ENCODE measurements around the gene SEMA3B.

The SEMA3B gene

DNA sequence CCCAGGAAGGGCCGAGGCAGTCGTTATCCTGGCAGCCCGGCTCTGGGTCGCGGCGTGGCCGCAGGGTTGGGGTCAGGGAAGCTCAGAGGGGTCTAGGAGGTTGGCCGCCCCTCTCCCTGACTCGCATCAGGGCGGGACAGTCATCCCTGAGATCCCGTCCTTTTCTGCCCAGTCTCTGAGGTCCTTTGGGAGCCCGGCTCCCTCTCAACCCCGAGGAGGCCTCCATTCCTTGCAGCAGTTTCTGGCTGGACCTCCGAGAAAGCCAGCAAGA, 53.1 kb downstream of the SEMA3B start:
- Histone ChIP-seq H3K9me3 (ENCODE audit: control insufficient read depth, low read length) (no peaks in the 10 kb centered on the region), H3K36me3 (ENCODE audit: control insufficient read depth, insufficient read depth, low read length) (no peaks in the 10 kb centered on the region), H3K4me3 (ENCODE audit: insufficient read depth, low read depth, low read length, poor library complexity, severe bottlenecking) (peak overlapping the region; percentile 93), H3K27ac (ENCODE audit: insufficient read depth, low read length, poor library complexity, severe bottlenecking) (peak overlapping the region; percentile 84), H3K4me1 (ENCODE audit: control insufficient read depth, insufficient read depth, low read length, poor library complexity, severe bottlenecking) (peaks cover 35% of the 10 kb centered on the region), H3K27me3 (replicated peaks; ENCODE audit: control insufficient read depth, insufficient read depth, low read length, poor library complexity, severe bottlenecking) (no peaks in the 10 kb centered on the region)
- DNase-seq, result no peak

DNA sequence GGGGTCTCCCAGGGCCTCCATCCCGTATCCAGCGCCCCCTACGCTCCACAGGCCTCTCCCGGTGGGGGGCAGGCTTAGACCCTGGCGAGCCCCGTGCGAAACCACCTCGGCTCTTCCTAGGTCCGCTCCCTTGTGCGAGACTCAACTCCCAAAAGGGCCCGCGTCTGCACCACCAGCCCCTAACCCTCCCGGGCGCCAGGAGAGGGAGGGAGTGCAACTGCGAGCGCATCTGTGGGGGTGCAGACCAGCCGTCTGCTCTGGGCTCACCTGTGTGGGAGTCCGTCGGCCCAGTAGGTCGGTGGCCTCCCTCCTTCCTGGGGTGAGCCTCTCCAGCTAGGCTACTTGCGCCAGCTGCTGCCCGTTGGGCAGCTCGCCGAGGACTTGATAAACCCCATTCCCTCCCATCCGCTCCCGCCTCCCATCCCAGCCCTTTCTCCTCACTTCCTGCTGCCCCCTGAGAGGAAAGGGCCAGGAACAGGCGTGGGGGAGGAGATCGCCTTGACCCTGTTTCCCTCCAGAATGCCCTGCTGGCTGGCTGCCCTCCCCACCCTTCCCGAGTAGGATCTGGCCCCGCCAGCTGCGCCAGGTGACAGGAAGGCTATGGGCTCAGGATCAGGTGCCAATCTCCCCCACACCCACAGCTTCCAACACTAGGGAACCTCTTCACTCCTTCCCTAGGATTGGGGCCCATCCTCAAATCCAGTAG, 53.6 kb downstream of the SEMA3B start, which contains the start of gene HYAL2:
TSS of gene HYAL2 (minus strand) at position 360 of the 706 bp plus-strand sequence. CDS start 2,256 bp downstream, outside the sequence.
- Histone ChIP-seq H3K36me3 (ENCODE audit: control insufficient read depth, insufficient read depth, low read length) (no peaks in the 10 kb centered on the region), H3K4me3 (ENCODE audit: insufficient read depth, low read depth, low read length, poor library complexity, severe bottlenecking) (peak within 1 kb of the TSS; percentile 93), H3K4me1 (ENCODE audit: control insufficient read depth, insufficient read depth, low read length, poor library complexity, severe bottlenecking) (peaks cover 35% of the 10 kb centered on the region), H3K27me3 (replicated peaks; ENCODE audit: control insufficient read depth, insufficient read depth, low read length, poor library complexity, severe bottlenecking) (no peaks in the 10 kb centered on the region), H3K9me3 (ENCODE audit: control insufficient read depth, low read length) (no peaks in the 10 kb centered on the region), H3K27ac (ENCODE audit: insufficient read depth, low read length, poor library complexity, severe bottlenecking) (peak within 1 kb of the TSS; percentile 84)
- DNase-seq, result no peak

DNA sequence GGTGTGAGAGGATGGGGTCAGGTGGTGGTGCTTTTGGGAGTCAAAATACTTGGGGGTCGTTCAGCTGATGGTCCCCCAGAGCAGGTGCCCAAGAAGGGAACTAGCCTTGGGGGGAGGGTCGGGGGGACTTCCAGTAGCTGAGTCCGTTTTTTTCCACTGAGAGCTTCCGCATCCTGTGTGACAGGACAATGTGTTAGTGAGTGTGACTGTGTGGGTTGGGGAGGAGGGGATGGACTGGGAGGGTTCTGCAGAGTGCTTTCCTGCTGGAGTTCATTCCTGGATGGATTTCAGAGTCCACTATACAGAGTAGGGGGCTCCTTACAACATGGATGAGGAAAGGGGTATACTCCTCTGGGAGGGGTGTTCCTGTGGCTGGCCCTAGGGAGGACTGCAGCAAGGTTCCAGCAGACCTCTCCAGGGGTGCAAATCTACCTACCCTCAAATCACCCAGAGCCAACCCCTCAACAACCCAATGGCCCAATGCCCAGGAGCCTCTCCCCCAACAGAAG, 54.2 kb downstream of the SEMA3B start:
- Histone ChIP-seq H3K36me3 (ENCODE audit: control insufficient read depth, insufficient read depth, low read length) (no peaks in the 10 kb centered on the region), H3K27me3 (replicated peaks; ENCODE audit: control insufficient read depth, insufficient read depth, low read length, poor library complexity, severe bottlenecking) (no peaks in the 10 kb centered on the region), H3K9me3 (ENCODE audit: control insufficient read depth, low read length) (no peaks in the 10 kb centered on the region), H3K4me1 (ENCODE audit: control insufficient read depth, insufficient read depth, low read length, poor library complexity, severe bottlenecking) (peaks cover 36% of the 10 kb centered on the region), H3K4me3 (ENCODE audit: insufficient read depth, low read depth, low read length, poor library complexity, severe bottlenecking) (no peak overlapping the region), H3K27ac (ENCODE audit: insufficient read depth, low read length, poor library complexity, severe bottlenecking) (no peak overlapping the region)
- DNase-seq, result no peak

DNA sequence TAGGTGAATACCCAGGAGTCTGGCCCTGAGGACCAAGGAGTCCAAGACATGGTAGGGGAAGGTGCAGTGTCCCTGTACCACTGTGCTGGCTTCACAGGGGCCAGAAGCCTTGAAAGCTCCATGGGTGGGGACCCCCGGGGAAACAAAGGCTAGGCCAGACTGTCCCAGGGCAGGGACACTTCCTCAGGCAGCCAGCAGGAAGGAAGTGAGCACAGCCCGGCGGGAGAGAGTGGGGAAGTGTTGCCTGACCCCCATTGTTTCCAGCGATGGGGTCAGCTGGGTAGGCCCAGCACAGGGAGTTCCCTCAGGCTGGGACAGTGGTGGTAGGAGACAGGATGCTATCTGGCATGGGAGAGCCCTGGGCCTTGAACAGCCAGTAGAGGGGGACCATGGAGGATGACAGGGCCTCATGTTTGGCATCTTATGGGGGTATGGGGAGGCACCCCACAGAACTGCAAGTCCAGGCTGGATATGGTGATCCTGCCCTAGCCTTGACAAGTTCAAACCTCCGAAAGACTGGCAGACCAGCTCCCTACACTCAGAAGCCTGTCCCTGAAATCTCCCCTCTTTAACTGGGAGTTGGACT, 54.8 kb downstream of the SEMA3B start:
- Histone ChIP-seq H3K27me3 (replicated peaks; ENCODE audit: control insufficient read depth, insufficient read depth, low read length, poor library complexity, severe bottlenecking) (no peaks in the 10 kb centered on the region), H3K9me3 (ENCODE audit: control insufficient read depth, low read length) (no peaks in the 10 kb centered on the region), H3K27ac (ENCODE audit: insufficient read depth, low read length, poor library complexity, severe bottlenecking) (no peak overlapping the region), H3K4me1 (ENCODE audit: control insufficient read depth, insufficient read depth, low read length, poor library complexity, severe bottlenecking) (peaks cover 40% of the 10 kb centered on the region), H3K36me3 (ENCODE audit: control insufficient read depth, insufficient read depth, low read length) (no peaks in the 10 kb centered on the region), H3K4me3 (ENCODE audit: insufficient read depth, low read depth, low read length, poor library complexity, severe bottlenecking) (no peak overlapping the region)
- no peak for DNase-seq

DNA sequence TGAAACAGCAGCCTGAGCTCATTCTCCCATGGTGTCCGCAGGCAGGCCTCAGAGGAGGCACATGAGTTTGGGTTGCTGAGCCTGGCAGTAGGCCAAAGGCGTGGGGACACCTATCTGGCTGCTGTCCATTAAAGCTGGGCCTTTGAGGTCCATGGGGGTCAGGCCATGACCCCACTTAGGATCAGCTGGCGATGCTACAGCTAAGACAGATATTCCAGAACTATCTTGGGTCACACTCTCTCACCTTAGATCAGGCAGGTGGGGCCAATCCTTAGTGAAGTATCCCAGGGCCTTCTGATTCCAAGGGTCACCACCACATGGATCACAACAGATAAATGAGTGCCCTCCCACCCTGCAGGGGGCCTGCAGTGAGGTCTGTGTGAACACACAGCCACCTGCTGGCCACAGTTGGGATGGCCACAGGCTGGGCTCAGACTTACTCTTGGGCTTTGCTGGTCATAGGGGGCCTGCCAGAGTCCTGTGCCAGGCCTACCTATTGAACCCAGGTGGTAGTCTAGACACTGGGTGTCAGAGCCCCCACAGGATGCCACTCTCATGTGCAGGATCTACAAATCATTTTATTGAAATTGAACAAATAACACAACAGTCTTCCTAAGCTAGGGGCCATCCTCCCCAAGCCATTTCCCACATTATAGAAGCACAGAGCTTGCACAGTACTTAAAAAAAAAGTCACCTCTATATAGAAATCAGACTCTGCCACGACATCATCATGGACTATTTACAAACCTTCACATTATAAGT, 55.6 kb downstream of the SEMA3B start:
- no peak overlapping the region for H3K27ac ChIP-seq (ENCODE audit: insufficient read depth, low read length, poor library complexity, severe bottlenecking)
- no peaks in the 10 kb centered on the region for H3K27me3 ChIP-seq (replicated peaks; ENCODE audit: control insufficient read depth, insufficient read depth, low read length, poor library complexity, severe bottlenecking)
- H3K9me3 ChIP-seq (ENCODE audit: control insufficient read depth, low read length), result no peaks in the 10 kb centered on the region
- H3K36me3 ChIP-seq (ENCODE audit: control insufficient read depth, insufficient read depth, low read length), result no peaks in the 10 kb centered on the region
- DNase-seq, result peak in 2 of 3 donors; percentile 34 to 39
- H3K4me3 ChIP-seq (ENCODE audit: insufficient read depth, low read depth, low read length, poor library complexity, severe bottlenecking), result no peak overlapping the region
- H3K4me1 ChIP-seq (ENCODE audit: control insufficient read depth, insufficient read depth, low read length, poor library complexity, severe bottlenecking), result peaks cover 38% of the 10 kb centered on the region

DNA sequence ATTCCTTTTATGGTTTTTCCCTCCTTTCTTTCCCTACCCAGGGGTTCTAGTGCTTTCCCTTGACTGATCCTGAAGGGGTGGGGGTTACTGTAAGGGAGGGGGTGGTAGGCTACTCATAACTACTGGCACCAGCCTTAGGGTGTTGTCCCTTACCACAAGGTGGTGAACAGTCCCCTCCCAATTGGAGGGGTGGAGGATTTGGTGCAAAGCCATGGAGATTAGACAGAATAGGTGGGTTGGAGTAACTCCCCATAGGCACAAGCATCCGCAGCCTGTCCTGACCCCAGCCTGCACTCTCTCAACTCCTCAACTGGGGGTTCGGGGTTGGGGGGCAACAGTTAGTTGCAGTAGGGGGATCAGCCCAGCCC, 56.1 kb downstream of the SEMA3B start:
- no peaks in the 10 kb centered on the region for H3K27me3 ChIP-seq (replicated peaks; ENCODE audit: control insufficient read depth, insufficient read depth, low read length, poor library complexity, severe bottlenecking)
- H3K4me3 ChIP-seq (ENCODE audit: insufficient read depth, low read depth, low read length, poor library complexity, severe bottlenecking), result no peak overlapping the region
- peaks cover 2% of the 10 kb centered on the region for H3K36me3 ChIP-seq (ENCODE audit: control insufficient read depth, insufficient read depth, low read length)
- no peak for DNase-seq
- no peak overlapping the region for H3K27ac ChIP-seq (ENCODE audit: insufficient read depth, low read length, poor library complexity, severe bottlenecking)
- peaks cover 34% of the 10 kb centered on the region for H3K4me1 ChIP-seq (ENCODE audit: control insufficient read depth, insufficient read depth, low read length, poor library complexity, severe bottlenecking)
- no peaks in the 10 kb centered on the region for H3K9me3 ChIP-seq (ENCODE audit: control insufficient read depth, low read length)

DNA sequence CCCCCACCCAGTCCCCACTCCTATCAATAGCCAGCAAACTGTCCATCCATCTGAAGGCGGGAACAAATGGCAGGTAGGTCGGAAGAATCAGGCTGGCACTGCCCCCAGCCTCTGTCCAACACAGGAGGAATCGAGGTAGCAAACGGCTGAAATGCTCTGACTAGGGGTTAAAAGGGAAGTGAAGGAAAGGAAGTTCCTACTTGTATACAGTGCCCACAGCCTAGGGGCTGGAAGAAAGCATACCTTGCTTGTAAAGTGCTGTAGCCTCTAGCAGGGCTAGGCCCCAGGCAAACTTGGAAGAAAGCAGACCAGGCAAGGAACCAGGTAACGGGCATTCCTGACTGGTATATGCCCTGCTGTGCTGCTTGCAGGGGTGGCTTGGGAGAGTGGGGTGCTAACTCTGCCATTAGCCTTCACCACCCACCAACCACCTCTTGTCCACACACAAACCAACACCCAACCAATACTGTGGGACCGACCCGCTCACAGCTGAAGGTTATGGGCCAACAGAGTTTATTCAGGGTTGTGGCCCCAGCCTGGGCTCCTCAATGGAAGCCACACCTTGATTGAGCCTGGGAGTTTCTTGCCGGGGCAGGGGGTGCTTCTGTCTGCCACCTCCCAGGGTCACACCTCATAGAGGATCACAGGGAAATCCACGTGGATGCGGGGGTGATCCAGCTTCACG, 56.7 kb downstream of the SEMA3B start:
- Histone ChIP-seq H3K27me3 (replicated peaks; ENCODE audit: control insufficient read depth, insufficient read depth, low read length, poor library complexity, severe bottlenecking) (no peaks in the 10 kb centered on the region), H3K27ac (ENCODE audit: insufficient read depth, low read length, poor library complexity, severe bottlenecking) (no peak overlapping the region), H3K36me3 (ENCODE audit: control insufficient read depth, insufficient read depth, low read length) (peaks cover 8% of the 10 kb centered on the region), H3K4me1 (ENCODE audit: control insufficient read depth, insufficient read depth, low read length, poor library complexity, severe bottlenecking) (peaks cover 28% of the 10 kb centered on the region), H3K9me3 (ENCODE audit: control insufficient read depth, low read length) (no peaks in the 10 kb centered on the region), H3K4me3 (ENCODE audit: insufficient read depth, low read depth, low read length, poor library complexity, severe bottlenecking) (no peak overlapping the region)
- DNase-seq, result no peak

DNA sequence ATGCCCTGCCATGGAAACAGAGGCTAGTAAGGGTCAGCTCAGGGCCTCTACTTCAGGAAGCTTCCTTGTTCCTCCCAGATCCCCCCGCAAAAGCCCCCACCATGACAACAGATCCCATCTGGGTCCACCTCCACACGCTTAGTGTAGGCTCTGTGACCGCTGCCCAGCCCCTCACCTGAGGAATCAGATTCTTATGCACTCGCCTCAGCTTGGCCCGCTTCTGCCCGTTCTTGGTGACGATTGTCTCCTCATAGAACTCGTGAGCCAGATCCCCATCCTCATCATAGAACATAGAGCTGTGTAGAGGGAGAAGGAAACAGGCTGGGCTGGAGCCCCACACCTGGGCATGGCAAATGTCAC, 57.2 kb downstream of the SEMA3B start:
- Histone ChIP-seq H3K4me3 (ENCODE audit: insufficient read depth, low read depth, low read length, poor library complexity, severe bottlenecking) (no peak overlapping the region), H3K9me3 (ENCODE audit: control insufficient read depth, low read length) (no peaks in the 10 kb centered on the region), H3K4me1 (ENCODE audit: control insufficient read depth, insufficient read depth, low read length, poor library complexity, severe bottlenecking) (peaks cover 24% of the 10 kb centered on the region), H3K27me3 (replicated peaks; ENCODE audit: control insufficient read depth, insufficient read depth, low read length, poor library complexity, severe bottlenecking) (no peaks in the 10 kb centered on the region), H3K27ac (ENCODE audit: insufficient read depth, low read length, poor library complexity, severe bottlenecking) (no peak overlapping the region), H3K36me3 (ENCODE audit: control insufficient read depth, insufficient read depth, low read length) (peaks cover 13% of the 10 kb centered on the region)
- no peak for DNase-seq

DNA sequence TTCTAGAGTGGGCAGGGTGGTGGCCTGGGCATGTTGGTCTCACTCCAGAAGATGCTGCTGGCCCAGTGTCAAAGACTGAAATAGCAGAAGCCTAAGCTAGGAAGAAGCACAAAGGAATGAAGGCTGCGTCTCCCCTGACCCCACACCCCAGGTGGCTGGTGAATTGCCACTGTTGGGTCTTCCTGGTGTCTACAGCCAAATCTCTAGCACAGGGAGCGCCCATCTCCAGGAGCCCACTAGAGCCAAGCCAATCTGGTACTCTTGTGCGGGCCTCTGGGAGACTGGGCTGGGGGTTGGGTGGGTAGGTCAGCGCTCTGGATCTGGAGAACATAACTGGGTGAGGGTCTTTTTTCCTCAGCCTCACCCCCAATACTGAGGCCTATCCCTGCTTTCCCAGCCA, 58.2 kb downstream of the SEMA3B start:
- DNase-seq, result no peak
- H3K36me3 ChIP-seq (ENCODE audit: control insufficient read depth, insufficient read depth, low read length), result peaks cover 23% of the 10 kb centered on the region
- H3K27ac ChIP-seq (ENCODE audit: insufficient read depth, low read length, poor library complexity, severe bottlenecking), result peak overlapping the region; percentile 79
- no peaks in the 10 kb centered on the region for H3K9me3 ChIP-seq (ENCODE audit: control insufficient read depth, low read length)
- H3K4me1 ChIP-seq (ENCODE audit: control insufficient read depth, insufficient read depth, low read length, poor library complexity, severe bottlenecking), result peaks cover 17% of the 10 kb centered on the region
- H3K4me3 ChIP-seq (ENCODE audit: insufficient read depth, low read depth, low read length, poor library complexity, severe bottlenecking), result peak overlapping the region; percentile 84
- no peaks in the 10 kb centered on the region for H3K27me3 ChIP-seq (replicated peaks; ENCODE audit: control insufficient read depth, insufficient read depth, low read length, poor library complexity, severe bottlenecking)
